COLO668 (cell line): ENCODE measurements around the gene VSIR.

ENCODE experiments used
- DNase-seq: peaks from one replicate; lab custom pipeline; 2025; ENCODE audit not compliant: unreplicated experiment; lab: John Stamatoyannopoulos, UW

VSIR gene

GRCh38 chr10:71783917-71784678 lies 10.8 kb upstream of the VSIR start:
- no peak for DNase-seq

- no peak for DNase-seq
Measured at GRCh38 chr10:71782917-71783490, 9.7 kb upstream of the VSIR start.

- no peak for DNase-seq
Measured at GRCh38 chr10:71782221-71782916, 9.0 kb upstream of the VSIR start.

- DNase-seq, result no peak
Measured at GRCh38 chr10:71780719-71781118, 7.4 kb upstream of the VSIR start.

- DNase-seq, result no peak
Measured at GRCh38 chr10:71780156-71780555, 6.8 kb upstream of the VSIR start.

- no peak for DNase-seq
Measured at GRCh38 chr10:71779641-71780040, 6.3 kb upstream of the VSIR start.

- no peak for DNase-seq
Measured at GRCh38 chr10:71778071-71778825, 4.9 kb upstream of the VSIR start.

GRCh38 chr10:71777213-71777985 lies 4.1 kb upstream of the VSIR start:
- no peak for DNase-seq

GRCh38 chr10:71776481-71776925 lies 3.2 kb upstream of the VSIR start:
- no peak for DNase-seq

GRCh38 chr10:71774916-71775702 lies 1.8 kb upstream of the VSIR start:
- DNase-seq, result no peak

- DNase-seq, result no peak
Measured at GRCh38 chr10:71772832-71773220, 494 bp downstream of the VSIR start.

GRCh38 chr10:71771821-71772617 lies 1.3 kb downstream of the VSIR start:
- no peak for DNase-seq

GRCh38 chr10:71771204-71771603 lies 2.1 kb downstream of the VSIR start:
- DNase-seq, result no peak

- no peak for DNase-seq
Measured at GRCh38 chr10:71770789-71771188, 2.5 kb downstream of the VSIR start.

GRCh38 chr10:71770255-71770654 lies 3.1 kb downstream of the VSIR start:
- no peak for DNase-seq

- no peak for DNase-seq
Measured at GRCh38 chr10:71769279-71769823, 4.0 kb downstream of the VSIR start.

GRCh38 chr10:71767420-71768035 lies 5.8 kb downstream of the VSIR start:
- no peak for DNase-seq

GRCh38 chr10:71766717-71767419 lies 6.5 kb downstream of the VSIR start:
- peak; percentile 4 for DNase-seq
